Ammon's horn (tissue), 1 donor: Measurements from ENCODE around the gene CD79A.
"Not testable (repeated sequence)": the region's sequence is repeated elsewhere in the genome, so short reads cannot be mapped to it uniquely, and the experiment has no call there.

Experiments
- DNase-seq: peaks from one replicate; pipeline ENCODE4 v3.0.0-alpha.2; 2016; ENCODE audit warnings: low spot score

The CD79A gene

GRCh38 chr19:41905273-41906002 is 28.4 kb downstream of the CD79A start:
- no peak for DNase-seq

- no peak for DNase-seq
Observed at GRCh38 chr19:41906271-41906670, 29.2 kb downstream of the CD79A start.

- no peak for DNase-seq
Observed at GRCh38 chr19:41906916-41907680, 30.0 kb downstream of the CD79A start.

- no peak for DNase-seq
Observed at GRCh38 chr19:41907994-41908615, 31.0 kb downstream of the CD79A start.

- DNase-seq = no peak
Observed at GRCh38 chr19:41908724-41909464, 31.8 kb downstream of the CD79A start.

- no peak for DNase-seq
Observed at GRCh38 chr19:41909706-41910105, 32.6 kb downstream of the CD79A start.

GRCh38 chr19:41910240-41910991 is 33.3 kb downstream of the CD79A start:
- no peak for DNase-seq

GRCh38 chr19:41910992-41911888 is 34.2 kb downstream of the CD79A start:
- no peak for DNase-seq

GRCh38 chr19:41911889-41912731 is 35.0 kb downstream of the CD79A start:
- DNase-seq = no peak

GRCh38 chr19:41912899-41913537 is 35.9 kb downstream of the CD79A start:
- DNase-seq = no peak

- no peak for DNase-seq
Observed at GRCh38 chr19:41913538-41914423, 36.7 kb downstream of the CD79A start.

GRCh38 chr19:41914424-41914834 is 37.4 kb downstream of the CD79A start:
- not testable (repeated sequence) for DNase-seq

GRCh38 chr19:41915021-41915775 is 38.1 kb downstream of the CD79A start:
- no peak for DNase-seq

- no peak for DNase-seq
Observed at GRCh38 chr19:41915776-41916414, 38.8 kb downstream of the CD79A start.

- DNase-seq = no peak
Observed at GRCh38 chr19:41917676-41918075, 40.6 kb downstream of the CD79A start.

GRCh38 chr19:41918095-41918494 is 41.0 kb downstream of the CD79A start:
- DNase-seq = no peak
